Embryonic facial prominence (tissue), 1 donor: ENCODE data around the gene LYZL1.
"Not testable (repeated sequence)": the region's sequence is repeated elsewhere in the genome, so short reads cannot be mapped to it uniquely, and the experiment has no call there.

ENCODE experiments used
- DNase-seq: peaks from one replicate; pipeline ENCODE4 v3.0.0-alpha.2; 2016; ENCODE audit errors: extremely low spot score

Gene LYZL1

DNA sequence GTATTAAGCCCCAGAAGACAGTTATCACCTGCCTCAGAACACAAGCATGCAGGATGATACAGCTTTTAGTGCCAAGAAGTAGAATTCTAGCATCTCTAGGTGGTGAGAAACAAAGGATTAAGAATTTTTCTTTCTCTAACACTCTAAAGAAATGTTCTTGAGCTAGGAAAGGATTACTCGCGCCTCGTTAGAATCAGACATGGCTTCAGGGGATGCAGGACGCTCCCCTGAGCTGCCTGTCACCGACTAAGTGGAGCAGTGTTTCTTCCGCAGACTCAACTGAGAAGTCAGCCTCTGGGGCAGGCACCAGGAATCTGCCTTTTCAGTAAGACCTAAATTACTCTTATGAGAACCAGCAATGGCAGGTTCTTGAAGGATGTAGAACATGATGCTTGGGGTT lies at the start of gene LYZL1:
Gene LYZL1 (plus strand): TSS at position 165 of the 400 bp plus-strand sequence. CDS start 2,798 bp downstream, outside the sequence.
- not testable (repeated sequence) for DNase-seq

DNA sequence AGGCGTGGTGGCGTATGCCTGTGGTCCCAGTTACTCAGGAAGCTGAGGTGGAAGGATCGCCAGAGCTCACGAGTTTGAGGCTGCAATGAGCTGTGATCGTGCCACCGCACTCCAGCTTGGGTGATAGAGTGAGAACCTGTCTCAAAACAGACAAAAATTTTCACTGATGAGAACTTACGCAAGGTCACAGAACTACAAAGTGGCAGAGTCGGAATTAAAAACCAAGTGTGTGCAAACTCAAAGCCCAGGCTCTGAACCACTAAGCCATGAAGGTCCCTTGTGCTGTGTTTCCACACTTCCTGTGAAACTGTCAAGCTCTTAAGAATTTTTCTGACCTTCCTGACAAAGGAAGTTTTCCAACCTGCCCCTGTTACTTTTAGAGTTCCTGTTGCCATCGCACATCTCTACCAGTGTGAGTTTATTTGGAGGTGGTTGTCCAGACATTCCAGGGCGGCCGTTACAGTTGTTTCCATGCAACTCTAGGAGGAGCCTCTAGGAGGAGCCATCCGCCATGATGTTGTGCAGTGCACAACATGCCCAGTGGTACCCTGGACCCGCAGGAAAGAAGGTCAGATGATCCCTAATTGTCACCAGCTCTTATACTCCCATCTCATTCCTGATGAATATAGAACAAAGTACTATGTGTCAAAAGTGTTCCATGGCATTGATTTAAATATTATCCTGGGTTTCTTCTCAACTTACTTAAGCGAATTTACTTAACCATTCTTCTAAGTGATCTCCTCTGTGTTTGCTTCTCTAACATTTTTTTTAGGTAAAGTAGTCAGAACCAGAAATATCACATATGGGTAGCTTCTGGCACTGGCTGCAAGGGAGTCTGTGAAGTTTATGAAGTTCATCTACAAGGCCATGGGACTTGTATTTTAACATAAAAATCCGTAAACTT lies 49.0 kb upstream of the LYZL1 start:
- DNase-seq, result no peak

DNA sequence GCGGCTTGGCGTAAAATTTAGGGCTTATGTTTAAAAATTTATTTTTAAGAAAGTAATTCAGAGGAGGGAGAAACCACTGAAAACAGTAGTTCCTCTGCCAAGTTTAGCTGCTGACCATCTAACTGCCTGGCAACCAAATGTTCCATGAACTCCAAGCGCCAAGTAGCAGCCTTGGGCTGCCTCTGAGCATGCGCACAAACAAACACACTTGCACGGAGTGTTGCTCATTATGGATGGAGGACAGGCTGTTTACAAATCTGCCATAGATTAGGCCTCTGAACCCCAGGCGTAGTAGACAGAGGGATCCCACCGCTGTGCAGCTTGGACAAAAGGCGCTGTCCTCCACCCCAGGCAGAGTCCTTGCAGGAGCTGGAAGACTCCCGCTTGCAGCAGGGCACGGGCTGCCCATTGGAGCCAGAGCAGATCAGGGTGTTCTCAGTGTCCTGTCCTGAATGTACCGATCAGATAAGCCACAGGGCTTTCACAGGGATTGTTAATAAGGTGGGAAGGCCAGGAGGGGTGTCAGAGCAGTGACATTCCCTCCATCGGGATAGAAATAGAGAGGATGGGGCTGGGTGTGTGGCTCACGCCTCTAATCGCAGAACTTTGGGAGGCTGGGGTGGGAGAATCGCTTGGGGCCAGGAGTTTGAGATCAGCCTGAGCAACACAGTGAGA lies 47.7 kb upstream of the LYZL1 start:
- DNase-seq, result no peak

DNA sequence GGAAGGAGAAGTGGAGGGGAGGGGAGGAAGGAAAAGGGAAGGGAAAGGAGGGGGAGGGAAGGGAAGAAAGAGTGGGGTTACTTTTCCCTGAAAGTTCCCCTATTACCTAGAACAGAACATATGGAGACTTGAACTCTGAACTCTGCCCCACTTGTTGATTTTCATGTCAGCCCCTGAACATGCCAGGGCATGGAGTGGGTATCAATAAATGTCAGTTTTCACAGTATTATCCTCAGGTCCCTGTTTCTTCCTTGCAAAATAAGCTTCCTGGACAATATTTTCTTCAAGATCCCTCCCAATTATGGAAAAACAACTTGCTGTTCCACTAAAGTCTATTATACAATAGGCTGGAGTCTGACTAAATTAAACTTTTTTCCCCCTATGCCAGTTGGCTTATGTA lies 46.9 kb upstream of the LYZL1 start:
- DNase-seq, result no peak

DNA sequence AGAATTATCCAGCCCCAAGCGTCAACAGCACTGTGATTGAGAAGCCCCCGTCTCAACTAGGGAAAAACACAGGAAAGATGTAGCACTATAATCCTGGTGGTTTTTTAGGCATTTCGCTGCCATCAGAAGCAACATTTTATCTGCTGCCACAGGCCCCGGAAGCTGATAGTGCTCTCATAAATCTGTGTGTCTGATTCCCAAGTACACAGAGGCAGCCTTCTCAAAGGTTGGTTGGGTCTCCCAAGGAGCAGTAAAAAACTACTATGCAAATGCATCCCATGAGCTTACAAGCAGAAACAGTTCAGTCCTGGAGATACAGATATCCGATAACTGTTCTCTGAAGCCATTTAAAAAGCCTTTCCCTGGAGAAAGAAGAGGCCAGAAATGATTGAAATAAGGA lies 45.8 kb upstream of the LYZL1 start:
- DNase-seq, result no peak

DNA sequence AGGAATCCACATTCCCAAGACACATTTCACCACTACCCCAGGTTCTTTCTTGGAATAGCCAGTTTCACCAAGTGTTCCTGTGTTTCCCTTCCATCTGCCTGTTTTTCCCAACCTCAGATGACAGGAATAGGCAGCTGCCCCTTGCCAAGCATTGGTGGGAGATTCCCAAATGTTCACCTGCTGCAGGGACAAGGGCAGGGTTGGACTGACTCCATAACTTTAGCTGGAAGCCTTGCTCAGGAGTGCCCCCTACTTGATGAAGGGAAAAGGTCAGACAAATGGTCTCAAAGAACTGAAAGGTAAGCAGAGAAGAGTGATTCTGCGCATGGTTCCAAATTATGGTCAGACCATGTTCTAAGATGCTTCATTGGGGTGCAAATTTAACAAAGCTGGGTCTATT lies 45.1 kb upstream of the LYZL1 start:
- no peak for DNase-seq

DNA sequence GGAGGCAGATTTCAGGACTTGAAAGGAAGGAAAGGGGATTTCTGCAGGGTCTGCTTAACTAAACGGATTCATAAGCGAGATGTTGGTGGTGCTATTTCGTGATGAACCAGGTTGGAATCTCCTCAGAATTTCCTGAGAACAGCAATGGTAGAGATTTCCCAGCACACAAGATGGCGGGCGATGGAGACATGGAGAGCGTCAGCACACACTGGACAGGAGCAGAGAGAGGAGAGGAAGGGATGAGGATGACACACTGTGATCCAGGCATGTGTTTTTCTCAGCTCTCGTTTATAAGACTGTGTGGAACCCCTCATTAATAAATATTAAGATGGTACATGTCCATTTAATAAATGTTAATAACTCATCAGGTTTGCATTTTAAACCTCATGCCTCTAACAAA lies 43.9 kb upstream of the LYZL1 start:
- no peak for DNase-seq

DNA sequence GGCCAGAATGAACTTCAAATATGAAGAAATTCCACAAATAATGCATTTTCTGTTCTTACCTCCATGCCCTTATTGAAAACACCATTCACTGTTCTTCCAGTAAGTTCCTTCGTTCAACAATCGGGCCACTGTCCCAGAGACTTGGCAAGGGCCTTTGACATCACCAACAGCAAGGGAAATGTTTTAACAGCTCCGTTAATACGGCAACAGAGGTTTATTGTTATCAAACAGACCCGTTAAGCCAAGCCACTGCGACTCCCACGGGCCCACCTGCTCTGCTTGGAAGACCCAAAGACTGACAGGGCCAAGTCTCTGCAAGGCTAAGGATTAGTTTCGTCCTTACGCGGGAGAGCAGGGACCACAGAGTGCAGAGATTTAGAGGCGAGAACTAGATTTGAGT lies 43.4 kb upstream of the LYZL1 start:
- no peak for DNase-seq

DNA sequence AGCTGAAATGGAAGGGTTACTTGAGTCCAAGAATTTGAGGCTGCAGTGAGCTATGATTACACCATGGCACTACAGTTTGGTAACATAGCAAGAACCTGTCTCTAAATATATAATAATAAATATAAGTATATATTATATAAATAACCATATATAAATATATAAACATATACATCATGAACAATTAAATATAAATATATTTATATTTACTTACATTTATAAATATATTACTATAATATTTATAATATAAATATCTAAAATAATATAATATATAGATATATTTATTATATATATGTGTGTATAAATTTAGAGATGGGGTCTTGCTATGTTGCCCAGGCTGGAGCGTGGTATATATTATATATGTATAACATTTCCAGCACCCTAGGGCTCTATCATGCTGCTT lies 42.4 kb upstream of the LYZL1 start:
- no peak for DNase-seq

DNA sequence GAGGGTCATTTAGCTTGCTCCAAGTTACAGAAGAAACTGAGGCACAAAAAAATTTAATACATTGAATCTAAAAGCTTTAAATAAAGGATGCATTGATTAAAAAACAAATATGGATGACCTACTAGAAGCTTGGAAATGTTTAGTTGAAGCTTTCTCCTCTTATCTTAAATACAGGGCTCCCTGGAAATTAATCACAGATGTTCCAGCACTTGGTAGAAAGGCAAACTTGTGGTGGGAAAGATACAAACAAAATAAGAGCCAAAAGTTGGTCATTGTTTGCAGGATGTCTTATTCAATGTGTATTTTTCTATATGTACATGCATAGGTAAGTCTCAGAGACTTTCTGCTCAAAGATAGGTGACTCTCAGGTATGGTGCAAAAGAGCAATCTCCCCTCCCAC lies 40.7 kb upstream of the LYZL1 start:
- no peak for DNase-seq

DNA sequence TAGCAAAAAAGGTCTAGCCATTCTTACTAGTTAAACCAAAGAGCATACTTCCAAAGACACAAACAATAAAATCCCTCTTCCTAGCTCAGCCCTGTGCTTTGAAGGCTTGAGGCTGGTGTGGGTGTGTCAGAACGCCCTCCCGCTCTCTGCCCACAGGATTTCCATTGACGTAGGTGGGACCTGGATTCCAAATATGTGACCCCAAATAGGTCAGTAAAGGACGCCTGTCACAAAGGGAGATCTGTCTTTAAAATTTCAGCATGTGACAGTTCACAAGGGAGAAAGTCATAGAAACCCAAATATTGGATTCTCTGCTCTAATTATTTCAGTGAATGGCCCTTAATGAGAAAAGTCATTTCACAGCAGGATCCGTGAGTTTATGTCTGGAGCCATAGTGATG lies 39.9 kb upstream of the LYZL1 start:
- no peak for DNase-seq

DNA sequence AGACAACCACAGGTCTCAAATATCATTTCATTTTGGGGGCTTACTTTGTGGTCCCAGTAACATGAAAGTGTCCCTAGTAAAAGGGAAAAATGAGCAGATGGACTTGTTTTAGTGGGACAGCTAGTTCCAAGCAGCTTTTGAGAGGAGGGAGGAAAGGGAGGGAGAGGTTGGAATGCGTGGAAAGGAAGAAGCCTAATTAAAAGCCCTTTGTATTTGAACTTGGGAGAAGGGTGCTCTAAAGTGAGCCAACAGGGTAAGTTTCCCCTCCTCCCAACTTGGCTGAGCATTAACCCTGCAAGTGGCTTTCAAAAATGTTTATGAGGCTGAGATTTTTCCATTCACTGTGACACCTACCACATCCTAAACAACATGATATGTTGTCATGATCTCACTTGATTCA lies 38.8 kb upstream of the LYZL1 start:
- DNase-seq, result no peak

DNA sequence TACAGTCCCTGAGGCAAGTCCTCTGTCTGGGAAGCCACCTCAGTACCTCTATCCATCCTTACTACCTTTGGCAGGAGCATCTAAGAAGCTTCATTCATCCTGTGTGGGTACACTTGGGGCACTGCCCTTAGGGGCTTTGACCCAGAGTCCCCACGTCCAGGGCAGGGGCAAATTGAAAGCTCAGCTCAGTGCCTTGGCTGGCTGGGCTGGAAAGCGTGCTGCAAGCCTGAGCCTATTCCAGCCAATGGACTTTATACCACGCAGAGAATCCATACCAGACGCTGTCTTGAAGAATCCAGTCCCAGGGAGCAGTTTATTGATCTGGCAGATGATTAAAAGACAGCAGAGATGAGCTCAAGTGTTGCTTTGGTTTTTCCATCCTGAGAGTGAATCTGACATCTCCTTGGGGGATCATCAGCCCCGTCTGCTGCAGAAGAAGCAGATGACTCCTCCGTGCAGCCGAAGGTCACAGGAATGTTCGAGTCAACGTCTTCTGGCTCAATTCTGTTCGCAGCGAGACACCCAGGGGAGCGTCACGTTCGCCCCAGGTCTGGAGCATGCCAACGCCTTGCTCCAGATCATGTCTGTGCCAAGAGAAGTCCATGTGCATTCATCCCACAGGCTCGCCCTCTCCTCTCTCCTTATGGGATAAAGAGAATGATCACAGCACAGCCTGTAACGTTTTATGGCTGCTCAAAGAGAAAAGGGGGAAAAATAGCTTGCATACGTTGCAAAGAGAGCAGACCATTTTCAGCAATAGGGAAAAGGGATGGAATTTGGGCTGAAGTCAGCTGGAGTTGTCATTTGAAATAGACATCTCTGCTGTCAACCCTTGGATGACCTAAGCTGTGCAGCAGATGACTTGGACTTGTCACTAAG lies 35.8 kb upstream of the LYZL1 start:
- DNase-seq, result no peak

DNA sequence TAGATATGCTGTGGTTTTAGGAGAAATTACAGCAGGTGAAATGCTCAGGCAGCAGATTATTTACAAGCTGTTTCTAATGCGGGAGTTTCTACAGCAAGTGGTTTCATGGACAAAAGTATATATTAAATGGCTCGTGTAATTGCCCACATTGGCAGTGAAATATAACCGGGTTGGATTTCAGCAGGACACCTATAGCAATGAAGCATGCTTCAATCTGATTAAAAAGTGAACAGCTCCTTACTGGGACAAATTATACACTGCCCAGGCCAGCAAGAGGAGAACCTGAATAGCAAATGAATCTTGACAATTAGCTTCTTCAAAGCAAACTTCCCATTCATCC lies 35.2 kb upstream of the LYZL1 start:
- no peak for DNase-seq

DNA sequence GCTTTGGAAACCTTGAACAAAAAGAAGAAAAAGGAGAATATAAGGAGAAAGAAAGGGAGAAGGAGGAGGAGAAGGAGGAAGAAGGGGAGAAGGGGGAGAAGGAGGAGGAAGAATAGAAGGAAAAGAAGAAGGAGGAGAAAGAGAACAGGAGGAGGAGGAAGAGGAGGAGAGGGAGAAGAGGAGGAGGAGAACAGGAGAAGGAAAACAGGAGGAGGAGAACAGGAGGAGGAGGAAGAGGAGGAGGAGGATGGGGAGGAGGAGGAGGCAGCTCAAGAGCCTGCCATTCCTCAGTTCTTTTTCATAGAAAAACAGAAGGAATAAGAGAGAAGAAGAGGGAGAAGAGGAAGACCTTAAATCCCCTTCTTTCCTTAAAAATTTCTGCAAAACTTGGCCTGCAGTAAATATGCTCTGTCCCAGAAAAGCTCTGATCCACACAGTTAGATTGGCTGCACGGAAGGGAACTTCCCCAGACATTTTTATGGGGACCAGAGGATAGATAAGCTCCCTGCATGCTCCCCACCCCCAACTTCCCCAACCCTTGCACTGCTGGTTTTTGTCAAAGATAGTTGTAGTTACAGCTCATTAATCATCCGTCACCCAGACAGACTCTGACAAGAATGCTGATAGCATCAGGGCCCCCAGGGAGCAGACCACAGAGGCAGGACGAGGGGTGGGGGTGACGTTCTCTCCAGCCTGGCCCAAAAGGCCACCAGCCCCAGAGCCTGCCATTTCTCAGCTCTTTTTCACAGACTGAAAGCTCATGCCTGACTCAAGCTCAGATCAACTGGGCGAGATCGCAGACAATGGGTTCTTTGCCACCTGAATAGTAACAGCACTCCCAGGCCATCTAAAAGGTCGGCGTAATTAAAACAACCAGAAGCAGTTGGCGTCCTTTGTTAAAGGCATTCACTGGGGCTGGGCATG lies 34.5 kb upstream of the LYZL1 start:
- no peak for DNase-seq

DNA sequence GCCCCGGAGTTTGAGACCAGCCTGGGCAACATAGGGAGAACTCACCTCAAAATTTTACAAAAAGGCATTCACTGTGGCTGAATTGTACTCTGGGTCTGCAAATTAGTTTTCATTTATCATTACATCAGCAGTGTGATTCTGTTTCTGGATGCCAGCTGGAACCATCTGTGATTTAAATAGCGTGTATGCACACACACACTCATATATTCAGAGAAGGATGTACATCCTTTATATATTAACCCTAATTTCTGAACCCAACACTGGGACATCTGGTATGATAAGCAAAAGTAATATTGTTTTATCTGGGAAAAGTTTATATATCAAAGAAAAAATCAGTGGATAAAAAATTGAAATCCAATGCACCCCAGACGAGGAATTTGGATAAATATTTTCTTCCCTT lies 33.8 kb upstream of the LYZL1 start:
- DNase-seq, result no peak

DNA sequence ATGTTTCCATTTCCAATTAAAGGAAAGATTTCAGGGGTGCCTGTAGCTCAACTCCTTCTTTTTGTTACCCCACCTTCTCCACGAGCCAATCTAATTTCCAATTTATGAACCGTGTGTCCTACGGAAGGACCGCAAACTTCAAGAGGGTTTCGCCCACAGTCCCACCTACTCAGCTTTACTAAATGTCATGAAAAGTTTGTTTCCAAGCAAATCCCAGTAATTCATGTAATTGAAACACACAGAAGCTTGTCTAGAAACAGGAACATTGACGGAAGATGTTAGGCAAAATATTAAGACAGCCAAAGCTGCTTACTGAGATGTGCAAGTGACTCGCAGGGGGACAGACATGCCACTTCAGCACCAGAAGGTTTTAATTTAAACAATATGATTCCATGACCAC lies 32.9 kb upstream of the LYZL1 start:
- no peak for DNase-seq

DNA sequence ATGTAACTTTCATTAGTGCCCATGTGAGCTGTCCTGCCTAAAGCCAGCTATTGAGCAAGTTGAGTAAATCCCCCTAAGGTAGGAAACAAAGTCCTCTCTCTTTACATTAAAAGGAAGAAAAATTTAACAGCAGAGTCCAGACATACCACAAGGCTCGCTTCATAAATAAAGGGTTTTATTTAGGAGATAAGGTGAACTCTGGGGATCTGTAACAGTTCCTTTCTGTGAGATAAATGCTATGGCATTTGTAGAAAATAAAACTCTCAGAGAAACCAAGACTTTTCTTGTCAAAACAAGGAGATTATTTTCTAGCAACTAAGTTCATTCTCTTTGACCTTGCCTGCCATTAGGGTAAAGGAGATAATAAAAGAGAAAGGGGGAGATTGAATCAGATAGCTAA lies 32.3 kb upstream of the LYZL1 start:
- DNase-seq, result no peak

DNA sequence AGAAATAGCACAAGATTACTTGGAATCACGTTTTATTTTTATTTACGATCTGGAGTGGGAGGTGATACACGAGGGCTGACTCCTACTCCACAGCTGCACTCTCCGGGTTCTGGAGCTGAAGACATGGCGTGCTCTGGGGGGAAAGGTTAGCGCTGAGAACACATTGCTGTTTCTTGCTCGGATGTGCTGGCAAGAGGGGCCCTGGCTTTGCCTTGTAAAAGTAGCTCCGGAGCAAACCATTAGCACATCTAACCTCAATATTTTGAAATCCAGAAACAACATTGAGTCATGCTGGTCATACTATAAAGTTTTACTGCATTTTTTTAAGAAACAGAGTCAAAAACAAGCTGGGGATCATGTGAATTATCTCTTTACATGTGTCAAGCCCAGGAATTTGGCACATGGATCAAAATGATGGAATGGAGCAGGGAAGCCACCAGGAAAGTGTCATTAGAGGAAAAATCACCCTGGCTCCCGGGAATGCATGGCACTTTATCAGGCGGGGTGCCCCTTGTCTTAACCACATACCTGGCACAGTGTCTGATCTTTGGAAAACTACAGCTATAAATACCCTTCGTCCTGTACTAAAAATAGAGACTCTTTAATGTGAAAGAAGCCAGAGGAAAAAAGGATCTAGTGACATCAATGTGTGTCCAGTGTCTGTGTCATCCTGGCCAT lies 31.6 kb upstream of the LYZL1 start:
- DNase-seq, result no peak

DNA sequence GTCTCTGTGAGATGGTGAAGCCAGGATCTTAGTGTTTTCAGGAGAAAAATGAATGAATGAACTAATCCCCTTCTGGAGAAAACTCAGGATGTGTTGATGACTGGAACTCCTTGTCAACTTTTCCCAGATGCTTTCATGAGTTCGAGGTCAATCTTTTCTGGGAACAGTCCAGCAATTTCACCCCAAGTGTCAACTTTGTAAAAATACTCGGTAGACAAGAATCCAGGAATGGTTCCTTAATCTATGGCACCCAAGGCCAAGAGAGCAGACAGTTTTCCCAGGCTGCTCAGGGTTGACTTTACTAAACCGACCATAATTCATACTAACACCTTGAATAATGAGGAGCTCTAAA lies 31.1 kb upstream of the LYZL1 start:
- DNase-seq, result no peak

DNA sequence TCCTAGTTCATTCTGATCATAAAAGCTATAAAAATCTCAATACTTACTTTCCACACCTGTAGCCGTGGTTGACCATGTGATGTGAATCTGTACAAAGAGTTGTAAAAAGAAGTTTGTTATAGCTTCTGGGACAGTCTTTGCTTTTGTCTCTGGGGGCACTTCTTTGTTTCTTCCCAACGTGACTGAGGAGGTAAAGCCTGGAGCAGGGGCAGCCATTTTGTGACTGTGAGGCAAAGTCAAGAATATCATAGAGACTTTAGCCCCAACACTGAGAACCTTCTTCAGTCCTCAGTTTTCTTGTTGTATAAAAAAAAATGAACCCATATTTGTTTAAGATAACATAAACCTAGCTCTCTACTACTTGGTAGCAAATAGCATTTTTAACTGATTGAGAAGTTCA lies 29.4 kb upstream of the LYZL1 start:
- DNase-seq, result no peak
